ENCODE measurements around the gene SPEG.

DNA sequence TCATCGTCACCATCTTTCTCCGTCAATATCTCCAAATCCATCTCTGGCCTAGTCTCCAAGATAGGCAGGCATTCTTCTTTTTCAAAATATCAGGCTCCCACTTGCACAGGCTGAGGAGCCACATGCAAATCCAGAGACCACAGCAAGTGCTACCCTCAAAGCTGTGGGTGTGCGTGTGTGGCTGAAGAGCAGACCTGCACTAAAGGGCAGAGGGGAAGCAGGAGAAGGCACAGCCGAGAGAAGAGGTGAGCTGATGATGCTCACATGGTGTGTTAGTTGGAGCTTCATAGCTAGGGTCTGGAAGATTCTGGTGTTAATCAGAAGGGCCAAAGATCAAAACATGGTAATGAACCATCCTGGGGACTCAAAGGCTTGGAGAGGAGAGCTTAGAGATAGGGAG is 3.8 kb downstream of the SPEG start:
- TF ChIP-seq, protein P1, sequence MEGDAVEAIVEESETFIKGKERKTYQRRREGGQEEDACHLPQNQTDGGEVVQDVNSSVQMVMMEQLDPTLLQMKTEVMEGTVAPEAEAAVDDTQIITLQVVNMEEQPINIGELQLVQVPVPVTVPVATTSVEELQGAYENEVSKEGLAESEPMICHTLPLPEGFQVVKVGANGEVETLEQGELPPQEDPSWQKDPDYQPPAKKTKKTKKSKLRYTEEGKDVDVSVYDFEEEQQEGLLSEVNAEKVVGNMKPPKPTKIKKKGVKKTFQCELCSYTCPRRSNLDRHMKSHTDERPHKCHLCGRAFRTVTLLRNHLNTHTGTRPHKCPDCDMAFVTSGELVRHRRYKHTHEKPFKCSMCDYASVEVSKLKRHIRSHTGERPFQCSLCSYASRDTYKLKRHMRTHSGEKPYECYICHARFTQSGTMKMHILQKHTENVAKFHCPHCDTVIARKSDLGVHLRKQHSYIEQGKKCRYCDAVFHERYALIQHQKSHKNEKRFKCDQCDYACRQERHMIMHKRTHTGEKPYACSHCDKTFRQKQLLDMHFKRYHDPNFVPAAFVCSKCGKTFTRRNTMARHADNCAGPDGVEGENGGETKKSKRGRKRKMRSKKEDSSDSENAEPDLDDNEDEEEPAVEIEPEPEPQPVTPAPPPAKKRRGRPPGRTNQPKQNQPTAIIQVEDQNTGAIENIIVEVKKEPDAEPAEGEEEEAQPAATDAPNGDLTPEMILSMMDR (IDR thresholded peaks at IDR 0.05 in 2 of 3, conservative IDR thresholded peaks at IDR 0.05 in 1 of 3; ENCODE audit: borderline replicate concordance in 1 of 3, insufficient read depth in 1 of 3, low read depth in 2 of 3, low read length in 2 of 3): no peak
- TF ChIP-seq EGR1 (IDR thresholded peaks at IDR 0.05; ENCODE audit: low read depth) (no peak), EZH2phosphoT487 (IDR thresholded peaks at IDR 0.05; ENCODE audit: borderline replicate concordance) (no peak), JUND (IDR thresholded peaks at IDR 0.05) (no peak), SP1 (IDR thresholded peaks at IDR 0.05; ENCODE audit: low read depth) (no peak), CEBPB (IDR thresholded peaks at IDR 0.05; ENCODE audit: low read depth) (no peak)
- TF ChIP-seq, protein P2, sequence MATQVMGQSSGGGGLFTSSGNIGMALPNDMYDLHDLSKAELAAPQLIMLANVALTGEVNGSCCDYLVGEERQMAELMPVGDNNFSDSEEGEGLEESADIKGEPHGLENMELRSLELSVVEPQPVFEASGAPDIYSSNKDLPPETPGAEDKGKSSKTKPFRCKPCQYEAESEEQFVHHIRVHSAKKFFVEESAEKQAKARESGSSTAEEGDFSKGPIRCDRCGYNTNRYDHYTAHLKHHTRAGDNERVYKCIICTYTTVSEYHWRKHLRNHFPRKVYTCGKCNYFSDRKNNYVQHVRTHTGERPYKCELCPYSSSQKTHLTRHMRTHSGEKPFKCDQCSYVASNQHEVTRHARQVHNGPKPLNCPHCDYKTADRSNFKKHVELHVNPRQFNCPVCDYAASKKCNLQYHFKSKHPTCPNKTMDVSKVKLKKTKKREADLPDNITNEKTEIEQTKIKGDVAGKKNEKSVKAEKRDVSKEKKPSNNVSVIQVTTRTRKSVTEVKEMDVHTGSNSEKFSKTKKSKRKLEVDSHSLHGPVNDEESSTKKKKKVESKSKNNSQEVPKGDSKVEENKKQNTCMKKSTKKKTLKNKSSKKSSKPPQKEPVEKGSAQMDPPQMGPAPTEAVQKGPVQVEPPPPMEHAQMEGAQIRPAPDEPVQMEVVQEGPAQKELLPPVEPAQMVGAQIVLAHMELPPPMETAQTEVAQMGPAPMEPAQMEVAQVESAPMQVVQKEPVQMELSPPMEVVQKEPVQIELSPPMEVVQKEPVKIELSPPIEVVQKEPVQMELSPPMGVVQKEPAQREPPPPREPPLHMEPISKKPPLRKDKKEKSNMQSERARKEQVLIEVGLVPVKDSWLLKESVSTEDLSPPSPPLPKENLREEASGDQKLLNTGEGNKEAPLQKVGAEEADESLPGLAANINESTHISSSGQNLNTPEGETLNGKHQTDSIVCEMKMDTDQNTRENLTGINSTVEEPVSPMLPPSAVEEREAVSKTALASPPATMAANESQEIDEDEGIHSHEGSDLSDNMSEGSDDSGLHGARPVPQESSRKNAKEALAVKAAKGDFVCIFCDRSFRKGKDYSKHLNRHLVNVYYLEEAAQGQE (IDR thresholded peaks at IDR 0.05; ENCODE audit: low read depth): no peak
- TF ChIP-seq, protein P3, sequence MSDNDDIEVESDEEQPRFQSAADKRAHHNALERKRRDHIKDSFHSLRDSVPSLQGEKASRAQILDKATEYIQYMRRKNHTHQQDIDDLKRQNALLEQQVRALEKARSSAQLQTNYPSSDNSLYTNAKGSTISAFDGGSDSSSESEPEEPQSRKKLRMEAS (IDR thresholded peaks at IDR 0.05): no peak
- TF ChIP-seq, protein P4, sequence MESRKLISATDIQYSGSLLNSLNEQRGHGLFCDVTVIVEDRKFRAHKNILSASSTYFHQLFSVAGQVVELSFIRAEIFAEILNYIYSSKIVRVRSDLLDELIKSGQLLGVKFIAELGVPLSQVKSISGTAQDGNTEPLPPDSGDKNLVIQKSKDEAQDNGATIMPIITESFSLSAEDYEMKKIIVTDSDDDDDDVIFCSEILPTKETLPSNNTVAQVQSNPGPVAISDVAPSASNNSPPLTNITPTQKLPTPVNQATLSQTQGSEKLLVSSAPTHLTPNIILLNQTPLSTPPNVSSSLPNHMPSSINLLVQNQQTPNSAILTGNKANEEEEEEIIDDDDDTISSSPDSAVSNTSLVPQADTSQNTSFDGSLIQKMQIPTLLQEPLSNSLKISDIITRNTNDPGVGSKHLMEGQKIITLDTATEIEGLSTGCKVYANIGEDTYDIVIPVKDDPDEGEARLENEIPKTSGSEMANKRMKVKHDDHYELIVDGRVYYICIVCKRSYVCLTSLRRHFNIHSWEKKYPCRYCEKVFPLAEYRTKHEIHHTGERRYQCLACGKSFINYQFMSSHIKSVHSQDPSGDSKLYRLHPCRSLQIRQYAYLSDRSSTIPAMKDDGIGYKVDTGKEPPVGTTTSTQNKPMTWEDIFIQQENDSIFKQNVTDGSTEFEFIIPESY (IDR thresholded peaks at IDR 0.05; ENCODE audit: extremely low read depth, insufficient replicate concordance, low read length): no peak
